CD4-positive, alpha-beta T cell treated with Interferon gamma for 1 hour (primary cell): ENCODE results near the gene GRK6.
A peak's percentile ranks its signal among the peaks of the same experiment; 100 is the strongest.

Experiments used
- DNase-seq: peaks from one replicate; pipeline ENCODE4 v3.0.0-alpha.2; 2020

GRK6 gene

DNA sequence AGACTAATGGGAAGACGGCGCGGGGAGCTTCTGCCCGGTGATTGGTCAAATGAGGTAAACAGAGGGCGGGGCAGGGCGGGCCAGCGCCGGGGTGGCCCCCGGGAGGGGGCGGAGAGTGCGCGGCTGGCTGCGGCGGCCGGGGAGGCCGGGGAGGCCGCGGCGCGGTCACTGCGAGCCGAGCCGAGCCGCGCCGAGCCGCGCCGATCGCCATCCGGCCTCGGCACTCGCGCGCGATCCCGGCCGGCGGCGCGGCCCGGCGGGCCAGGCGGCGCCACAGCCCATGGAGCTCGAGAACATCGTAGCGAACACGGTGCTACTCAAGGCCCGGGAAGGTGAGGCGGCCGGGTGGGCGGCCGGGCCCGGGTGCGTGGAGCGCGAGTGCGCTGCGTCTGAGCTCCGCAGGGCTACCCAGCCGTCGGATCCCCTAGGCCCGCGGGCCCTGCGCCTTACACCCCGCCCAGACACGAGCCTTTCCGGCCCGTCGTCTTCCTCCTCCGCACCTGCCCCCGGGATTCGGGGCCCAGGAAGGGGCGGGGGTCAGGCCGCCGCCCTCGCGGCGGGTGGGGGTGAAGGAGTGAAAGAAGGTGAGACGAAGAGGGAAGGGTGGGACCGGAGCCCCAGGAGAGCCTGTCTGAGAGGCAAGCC is at the start of gene GRK6:
TSS of gene GRK6 (plus strand) at position 111 of the 645 bp plus-strand sequence. CDS start at position 281, 170 bp downstream.
- DNase-seq: peak; percentile 76

DNA sequence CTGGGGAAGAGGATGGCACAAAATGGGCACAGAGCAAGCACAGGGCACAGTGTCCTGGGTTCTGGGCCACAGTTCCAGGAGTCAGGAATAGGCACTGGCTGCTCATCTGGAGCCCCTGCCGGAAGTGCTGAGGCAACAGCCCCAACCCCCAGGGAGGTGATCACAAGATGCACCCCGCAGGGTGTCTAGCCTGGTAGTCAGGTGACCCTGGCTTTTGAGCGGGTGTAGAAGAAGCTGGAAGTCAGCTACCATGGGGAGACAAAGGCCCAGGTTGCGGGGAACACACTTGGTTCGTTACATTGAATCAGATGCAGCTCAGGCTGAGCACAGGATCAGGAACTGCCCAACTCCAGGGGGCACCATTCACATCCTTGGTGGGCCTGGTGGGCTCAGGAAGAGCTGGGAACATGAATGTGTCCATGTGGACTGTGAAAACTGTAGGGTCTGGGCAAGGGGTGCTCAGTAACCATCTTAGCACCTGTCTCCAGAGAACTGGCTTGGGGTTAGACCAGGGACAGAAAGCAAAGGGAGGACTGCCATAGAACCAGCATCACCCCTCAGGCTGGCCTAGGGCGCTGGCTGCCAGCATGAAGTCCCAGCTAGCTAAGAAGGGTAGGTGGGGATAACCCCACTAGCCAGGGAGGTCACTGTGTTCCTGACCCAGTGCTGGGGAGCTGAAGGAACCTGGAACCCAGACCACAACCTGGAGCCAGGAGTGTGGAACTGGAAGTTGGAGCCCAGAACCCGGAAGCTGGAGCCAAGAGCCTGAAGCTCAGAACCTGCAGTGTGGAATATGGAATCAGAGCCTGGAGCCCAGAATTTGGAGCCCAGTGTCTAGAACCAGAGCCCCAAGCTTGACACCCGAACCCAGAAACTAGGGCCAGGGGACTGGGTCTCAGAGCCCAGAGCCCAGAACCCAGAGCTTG is 48.4 kb upstream of the GRK6 start:
- no peak for DNase-seq

DNA sequence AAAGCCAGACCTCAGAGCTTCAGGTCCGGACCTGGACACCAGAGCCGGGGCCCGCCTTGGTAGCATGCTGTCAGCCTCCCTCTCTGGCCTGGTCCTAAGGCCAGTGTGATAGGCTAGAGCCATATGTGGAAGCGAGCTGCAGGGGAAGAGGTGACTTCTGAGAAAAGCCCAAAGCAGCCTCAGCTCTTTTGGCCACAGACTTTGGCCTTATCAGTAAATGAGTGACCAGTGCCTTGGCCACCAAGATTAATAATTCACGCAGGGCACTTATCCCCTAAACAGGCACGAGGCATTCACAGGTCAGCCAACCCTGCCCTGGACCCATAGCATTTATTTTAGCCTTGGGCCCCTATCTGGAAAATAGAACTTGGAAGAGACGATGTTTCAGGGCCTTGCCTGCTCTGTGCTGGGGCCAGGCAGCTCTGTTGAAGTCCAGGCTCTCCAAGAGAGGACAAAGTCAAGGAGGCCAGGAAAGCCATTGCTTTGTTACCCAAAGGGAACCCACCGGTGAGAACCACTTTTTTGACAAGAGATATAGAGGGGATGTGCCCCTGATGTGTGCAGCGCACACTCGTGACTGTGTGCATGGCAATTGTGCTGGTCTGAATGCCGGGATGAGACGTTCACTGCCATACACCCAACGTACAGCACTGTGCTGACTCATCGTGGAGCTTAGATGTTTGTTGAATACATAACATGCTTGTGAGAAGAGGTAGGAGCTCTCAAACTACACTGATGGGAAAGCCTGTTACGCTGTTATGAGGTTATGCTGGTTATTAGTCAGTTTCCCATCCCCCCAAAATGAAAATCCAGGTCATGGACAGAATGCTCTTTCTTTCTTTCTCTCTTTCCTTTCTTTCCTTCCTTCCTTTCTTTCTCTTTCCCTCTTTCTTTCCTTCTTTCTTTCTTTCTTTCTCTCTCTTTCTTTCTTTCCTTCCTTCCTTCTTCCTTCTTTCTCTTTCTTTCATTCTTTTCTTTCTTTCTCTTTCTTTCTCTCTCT is 47.3 kb upstream of the GRK6 start:
- no peak for DNase-seq

DNA sequence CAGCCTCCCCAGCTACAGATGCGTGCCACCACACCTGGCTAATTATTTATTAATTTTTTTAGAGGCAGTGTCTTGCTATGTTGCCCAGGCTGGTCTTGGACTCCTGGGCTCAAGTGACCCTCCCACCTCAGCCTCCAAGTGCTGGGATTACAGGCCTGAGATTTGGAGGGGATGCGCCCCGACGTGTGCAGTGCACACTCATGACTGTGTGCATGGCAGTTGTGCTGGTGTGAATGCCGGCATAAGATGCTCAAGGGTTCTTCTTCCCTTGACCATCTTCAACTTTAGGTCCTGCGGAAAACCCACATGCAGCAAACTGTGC is 45.7 kb upstream of the GRK6 start:
- DNase-seq: no peak

DNA sequence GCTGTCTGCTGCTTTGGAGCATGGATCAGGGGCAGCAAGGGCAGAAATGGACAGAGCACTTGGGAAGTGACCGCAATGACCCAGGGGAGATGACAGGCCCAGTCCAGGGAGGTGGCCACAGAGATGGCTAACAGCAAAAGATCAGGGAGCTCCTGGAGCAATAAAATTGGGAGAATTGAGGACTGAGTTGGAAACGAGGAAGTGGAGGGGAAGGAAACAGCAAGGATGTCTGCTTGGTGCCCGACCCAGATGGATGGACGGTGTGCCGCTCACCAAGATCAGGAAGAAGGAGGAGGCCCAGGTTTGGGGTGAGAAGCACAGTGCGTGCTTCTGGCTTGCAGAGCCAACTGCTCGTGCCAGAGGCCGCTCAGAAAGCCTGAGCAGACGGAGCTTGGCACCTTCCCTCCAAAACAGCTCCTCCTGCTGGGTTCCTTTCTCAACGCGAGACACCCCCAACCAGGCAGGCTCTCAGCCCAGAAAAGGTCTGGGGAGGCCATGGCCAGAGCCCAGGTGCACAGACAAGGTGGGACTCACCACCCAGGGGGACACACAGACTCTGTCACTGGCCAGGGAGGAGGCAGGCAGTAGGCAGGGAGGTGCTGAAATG is 44.0 kb upstream of the GRK6 start:
- no peak for DNase-seq

DNA sequence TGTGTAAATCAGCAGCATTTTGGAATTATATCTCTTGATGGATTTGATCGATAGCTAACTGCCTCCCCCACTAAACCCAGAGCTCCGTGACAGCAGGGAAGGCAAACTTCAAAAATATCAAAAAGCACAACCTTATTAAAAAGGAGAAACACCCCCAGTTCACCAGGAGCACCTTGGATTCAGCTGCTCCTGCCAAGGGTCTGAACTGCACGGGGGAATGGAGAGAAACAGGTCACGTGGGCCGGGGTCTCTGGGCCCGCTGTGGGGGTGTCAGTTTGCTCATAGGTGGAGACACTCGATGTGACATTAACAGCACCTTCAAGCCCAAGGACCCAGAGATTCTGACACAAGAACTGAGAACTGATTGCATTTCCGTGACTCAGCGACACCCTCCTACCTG is 43.3 kb upstream of the GRK6 start:
- DNase-seq: no peak

DNA sequence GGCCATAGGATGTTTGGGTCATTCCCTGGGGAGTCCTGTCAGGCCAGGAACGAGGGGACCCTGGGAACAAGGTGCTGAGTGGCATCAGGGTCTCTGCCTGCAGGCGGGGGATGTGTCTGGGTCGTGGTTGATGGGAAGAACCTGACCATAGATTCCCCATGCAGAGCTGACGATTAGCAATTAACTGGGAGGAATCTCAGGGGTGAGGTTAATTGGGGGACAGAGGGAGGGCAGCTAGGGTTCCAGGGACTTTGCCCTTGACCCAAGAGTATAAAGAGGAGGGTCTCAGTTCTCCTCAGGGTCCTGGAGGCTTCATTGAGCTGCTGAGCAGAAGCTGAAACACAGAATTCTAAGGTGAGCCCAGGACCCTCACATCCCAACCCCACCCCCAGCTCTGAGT is 42.3 kb upstream of the GRK6 start, which contains the start of gene SLC34A1:
TSS of gene SLC34A1 (plus strand) at position 301 of the 400 bp plus-strand sequence. CDS start 1,308 bp downstream, outside the sequence.
- DNase-seq: no peak

DNA sequence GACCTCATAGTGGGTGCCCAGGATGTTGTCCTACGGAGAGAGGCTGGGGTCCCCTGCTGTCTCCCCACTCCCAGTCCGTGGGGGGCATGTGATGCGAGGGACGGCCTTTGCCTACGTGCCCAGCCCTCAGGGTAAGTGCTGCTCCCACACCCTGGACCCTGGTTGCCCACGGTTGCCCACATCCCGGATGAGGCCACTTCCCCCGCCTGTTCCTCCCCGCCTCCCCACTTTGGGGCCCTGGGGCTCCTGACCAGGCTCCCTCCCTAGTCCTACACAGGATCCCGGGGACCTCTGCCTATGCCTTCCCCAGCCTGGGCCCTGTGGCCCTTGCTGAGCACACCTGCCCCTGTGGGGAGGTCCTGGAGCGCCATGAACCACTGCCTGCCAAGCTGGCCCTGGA is 40.8 kb upstream of the GRK6 start:
- no peak for DNase-seq

DNA sequence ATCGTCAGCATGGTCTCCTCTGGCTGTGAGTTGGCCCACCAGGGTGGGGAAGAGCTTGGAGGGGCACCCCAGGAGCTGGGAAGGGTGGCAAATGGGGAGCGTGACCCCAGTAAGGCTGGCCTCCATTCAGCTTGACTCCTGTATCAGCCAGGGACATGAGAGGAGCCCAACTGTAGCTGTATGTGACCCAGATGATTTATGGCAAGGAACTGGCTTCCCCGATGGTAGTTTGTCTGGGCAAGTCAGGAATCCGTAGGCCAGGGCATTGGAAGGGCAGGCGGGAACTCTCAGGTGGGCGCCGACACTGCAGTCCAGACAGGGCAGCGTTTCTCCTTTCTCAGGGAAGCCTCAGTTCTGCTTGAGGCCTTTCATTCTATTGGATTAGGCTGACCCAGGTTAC is 39.9 kb upstream of the GRK6 start:
- DNase-seq: no peak

DNA sequence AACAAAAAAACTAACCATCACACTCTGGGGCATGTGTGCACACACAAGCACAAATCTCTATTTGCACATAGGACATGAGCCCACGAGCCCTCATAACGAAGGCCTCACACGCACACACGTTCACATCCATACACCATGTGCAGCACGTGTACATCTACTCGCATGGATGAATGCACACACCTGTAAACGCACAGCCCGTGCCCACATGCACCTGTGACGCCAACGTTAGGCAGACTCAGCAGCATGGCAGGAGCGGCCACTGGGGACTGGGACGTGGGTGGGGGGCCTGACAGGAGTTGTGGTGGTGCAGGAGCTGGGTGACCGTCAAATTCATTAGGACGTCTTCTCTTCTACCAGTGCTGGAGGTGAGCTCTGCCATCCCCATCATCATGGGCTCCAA is 39.1 kb upstream of the GRK6 start:
- no peak for DNase-seq

DNA sequence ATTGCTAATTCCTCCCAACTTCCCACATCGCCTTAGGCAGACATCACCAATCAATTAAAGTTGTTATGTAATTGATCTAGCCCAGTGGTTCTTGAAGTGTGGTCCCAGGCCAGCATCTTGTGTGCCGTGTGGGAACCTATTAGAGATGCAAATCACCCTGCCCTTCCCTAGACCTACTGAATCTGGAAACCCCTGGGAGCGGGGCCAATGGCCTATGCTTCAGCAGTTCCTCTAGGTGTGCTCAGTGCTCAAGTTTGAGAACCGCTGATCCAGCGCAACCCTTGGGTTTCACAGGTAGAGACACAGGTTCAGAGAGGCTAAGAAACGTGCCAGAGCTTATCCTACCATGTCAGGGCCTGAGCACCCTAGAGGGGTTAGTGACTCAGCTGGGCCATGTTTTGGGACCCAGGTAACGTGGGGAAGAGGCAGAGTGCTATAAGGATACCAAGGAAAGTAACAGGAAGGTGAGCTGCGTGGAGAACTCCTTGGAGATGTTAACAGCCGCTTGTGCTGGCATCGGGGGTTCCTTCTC is 37.9 kb upstream of the GRK6 start:
- no peak for DNase-seq

DNA sequence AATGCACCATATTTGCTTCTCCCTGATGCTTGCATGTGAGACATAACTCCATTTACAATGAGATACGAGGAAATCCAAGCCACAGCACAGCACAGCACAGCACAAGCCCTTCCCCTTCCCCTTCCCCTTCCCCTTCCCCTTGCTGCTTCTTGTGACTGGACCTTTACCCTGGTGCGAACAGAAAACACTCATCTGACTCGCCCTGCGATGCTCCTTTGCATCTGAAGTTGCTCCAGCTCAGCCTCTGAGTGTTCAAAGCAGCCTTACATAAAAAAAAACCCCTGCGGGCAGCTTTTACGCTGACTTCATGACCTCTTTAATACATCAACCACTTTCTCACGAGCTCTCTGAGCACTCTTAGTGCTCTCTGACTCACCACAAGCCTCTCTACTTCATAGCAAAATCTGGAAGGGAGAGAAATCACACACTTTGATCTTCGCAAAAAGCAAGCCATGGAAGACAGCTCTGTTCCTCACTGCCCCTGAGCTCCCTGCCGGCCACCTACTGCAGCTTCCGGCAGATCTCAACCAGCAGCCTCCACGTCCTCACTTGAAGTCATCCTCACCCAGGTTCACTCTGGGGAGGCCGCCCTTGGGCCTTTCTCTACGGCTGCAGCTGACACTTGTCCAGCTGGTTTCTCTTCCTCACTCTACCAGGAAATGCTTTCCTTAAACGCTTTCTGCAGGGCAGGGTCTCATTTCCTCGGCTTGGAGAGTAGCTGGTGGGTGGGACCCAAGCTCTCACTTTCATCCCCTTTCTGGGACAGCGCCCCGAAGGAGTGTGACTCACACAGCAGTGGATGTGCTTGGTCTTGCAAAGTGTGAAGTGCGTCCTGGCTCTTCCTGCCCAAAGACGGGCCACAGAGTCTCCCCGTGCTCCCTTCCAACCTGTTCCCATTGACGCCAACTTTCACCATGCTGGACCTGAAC is 37.0 kb upstream of the GRK6 start:
- DNase-seq: peak; percentile 52

DNA sequence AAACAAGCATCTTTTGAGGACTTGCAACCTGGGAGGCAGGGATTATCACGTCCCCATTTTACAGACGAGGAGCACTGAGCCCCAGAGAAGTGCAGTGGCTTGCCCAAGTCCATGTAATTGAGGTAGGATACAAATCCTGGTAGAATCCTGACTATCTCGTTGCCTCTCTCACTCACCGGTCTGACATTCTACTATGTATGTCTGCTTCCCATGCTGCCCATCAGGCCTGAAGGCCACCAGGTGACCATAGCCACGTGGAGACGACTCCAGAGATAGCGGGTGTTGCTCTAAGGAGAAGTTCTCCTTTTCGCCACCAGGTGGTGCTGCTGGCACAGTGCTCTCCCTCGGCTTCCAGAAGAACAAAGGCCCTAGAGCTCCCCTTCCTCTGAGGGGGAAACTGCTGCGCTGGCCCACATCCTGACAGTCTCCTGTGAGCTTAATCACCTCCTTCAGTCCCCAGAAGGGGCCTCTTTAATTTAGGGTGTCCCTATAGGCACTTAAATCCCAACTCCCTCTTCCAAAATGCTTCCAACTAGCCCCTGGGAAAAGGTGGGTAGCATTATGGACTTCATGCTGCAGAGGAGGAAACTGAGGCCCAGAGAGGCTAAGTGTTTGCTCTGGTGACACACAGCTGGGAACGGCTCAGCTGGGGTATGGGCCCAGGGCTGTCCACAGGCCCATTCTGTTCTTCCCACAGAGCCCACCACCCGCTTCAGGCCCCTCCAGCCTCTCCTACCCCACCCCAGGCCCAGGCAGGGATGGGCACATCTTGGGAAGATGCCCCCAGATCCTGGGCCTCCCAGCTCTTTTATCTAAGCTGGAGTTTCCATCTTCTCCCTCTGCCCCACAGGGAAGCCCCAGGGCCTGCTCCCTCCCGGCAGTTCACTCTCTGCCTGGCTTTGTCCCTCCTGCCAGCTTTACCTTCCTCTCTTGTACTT is 35.8 kb upstream of the GRK6 start:
- peak; percentile 86 for DNase-seq

DNA sequence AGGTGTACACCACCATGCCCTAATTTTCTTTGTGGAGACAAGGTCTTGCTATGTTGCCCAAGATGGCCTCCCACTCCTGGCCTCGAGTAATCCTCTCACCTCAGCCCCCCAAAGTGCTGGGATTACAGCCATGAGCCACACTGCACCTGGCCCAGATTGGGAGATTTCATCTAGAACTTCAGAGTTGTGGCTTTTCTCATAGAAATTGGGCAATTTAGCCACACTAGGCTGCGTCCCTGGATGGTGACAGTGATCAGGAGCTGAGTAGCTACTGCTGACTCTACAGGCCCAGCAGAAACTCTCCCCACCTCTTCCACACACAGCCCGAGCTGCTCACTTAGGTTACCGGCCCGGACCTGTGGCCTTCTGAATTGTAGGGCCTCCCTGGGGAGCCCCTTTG is 33.7 kb upstream of the GRK6 start:
- DNase-seq: no peak

DNA sequence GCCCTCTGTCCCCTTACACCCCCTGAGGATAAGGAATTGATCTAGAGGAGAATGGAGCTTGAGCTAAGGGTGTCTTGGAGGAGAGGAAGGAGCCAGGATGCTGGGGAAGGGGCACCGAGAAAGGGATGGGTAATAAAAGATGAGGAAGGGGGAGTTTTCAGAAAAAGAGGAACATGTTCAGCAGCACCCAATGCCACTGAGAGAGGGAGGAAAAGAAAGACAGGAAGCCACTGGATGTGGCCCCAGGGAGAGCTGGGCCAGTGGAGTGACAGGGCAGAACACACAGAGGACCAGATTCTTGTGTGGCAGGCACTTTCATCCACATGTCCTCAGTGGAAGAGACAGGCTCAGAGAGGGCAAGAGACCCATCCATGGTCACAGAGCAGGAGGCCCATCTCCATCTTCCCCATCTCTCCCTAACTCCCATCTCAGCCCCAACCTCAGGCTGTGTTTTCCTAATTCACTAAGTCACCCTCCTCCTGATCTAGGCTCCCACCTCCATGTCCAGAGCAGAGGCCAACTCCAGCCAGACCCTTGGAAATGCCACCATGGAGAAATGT is 33.2 kb upstream of the GRK6 start:
- no peak for DNase-seq

DNA sequence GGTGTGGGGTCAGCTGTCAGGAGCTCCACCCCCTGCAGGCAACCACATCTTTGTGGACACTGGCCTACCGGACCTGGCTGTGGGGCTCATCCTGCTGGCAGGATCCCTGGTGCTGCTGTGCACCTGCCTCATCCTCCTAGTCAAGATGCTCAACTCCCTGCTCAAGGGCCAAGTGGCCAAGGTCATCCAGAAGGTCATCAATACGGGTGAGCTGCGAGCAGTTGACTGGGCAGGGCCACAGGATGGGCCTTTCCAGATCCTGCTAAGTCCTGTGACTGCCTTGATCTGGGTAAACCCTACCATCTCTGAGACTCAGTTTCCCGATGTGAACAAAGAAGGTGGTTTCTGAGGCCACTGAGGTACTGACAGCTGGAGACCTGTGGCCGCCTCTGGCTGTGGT is 32.5 kb upstream of the GRK6 start:
- DNase-seq: no peak

DNA sequence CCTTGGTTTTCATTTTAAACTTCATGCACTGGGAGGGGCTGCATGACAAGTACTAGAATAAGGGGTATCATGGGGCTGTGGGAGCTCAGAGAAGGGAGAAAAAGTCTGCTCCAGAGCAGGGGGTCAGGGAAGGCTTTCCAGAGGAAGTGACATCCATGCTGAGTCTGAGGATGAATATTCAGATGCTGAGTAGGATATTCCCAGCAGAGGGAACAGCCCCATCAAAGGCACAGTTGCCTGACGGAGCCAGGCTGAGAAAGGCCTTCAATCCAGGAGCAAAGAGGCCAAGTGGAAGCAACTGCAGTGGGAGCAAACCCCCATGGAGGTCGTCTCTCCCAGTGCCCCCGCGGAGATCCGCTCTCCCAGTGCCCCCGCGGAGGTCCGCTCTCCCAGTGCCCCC is 30.4 kb upstream of the GRK6 start:
- DNase-seq: no peak

DNA sequence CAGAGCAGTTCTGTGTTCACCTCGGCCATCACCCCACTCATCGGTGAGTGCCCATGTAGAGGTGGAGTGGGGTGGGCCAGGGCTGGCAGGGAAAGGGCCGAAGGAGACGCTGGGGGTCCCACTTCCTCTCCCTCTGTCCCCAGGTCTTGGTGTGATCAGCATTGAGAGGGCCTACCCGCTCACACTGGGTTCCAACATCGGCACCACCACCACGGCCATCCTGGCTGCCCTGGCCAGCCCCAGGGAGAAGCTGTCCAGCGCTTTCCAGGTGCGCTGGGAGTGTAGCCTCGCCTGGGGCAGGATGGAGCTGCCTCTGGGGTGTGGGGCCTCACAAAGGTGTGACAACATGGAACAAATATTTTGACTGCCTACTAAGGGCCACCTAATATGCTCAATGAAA is 29.7 kb upstream of the GRK6 start:
- no peak for DNase-seq

DNA sequence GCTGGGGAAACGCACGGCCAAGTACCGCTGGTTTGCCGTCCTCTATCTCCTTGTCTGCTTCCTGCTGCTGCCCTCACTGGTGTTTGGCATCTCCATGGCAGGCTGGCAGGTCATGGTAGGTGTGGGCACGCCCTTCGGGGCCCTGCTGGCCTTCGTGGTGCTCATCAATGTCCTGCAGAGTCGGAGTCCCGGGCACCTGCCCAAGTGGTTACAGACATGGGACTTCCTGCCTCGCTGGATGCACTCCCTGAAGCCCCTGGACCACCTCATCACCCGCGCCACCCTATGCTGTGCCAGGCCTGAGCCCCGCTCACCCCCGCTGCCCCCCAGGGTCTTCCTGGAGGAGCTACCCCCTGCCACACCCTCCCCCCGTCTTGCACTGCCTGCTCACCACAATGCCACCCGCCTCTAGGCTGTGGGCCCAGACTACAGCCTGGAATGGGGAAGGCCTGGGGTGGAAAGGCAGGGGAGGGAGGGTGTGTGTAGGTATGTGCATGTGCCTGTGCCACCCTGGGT is 28.5 kb upstream of the GRK6 start:
- DNase-seq: no peak
